ENCODE data around the gene DMAC2. TPM values are rescaled to one million over a fixed set of nuclear protein-coding genes. Genes with fewer than 3 reads are reported as not detected.

The DMAC2 gene
- total RNA-seq (2022; extraction: Qiagen RNA extraction), result 98.5 to 129 TPM (median 111 TPM) in 5 replicates

DNA sequence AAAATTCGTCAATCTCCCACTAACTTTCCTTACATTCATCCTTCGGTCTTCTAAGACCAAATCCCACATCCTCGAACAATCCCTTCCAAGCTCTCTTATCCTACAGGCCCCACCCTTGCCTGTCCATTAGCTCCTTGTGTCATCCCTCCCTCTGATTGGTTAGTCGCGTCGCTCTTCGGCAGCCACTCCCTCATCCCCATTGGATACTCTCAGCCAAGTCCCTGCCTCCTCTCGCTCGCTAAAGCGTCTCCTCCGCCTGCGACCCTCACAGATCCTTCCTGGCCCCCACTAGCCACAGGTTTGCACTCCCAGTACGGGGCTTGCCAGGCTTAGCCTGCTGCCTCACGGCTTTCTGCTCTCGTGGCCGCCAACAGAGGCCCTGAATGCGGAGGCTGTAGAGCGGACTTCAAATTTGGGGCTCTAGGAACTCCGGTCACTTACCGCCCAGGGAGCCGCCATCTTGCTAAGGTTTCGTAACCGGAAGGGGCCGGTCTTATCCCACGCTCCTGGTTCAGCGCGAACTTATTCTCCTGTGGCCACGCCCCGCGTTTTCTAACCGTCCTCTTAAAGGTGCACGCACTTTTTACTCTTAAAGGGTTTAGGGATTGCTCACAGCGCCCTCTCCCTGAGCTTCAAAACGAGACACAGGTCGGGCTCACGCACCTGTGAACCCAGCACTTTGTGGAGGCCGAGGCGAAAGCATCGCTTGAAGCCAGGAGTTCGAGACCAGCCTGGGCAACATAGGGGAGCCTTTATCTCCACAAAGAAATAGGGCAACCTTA is at the start of gene DMAC2:
Gene DMAC2 (minus strand): TSS at position 472 of the 782 bp plus-strand sequence. CDS start 13 bp downstream, at position 459.

DNA sequence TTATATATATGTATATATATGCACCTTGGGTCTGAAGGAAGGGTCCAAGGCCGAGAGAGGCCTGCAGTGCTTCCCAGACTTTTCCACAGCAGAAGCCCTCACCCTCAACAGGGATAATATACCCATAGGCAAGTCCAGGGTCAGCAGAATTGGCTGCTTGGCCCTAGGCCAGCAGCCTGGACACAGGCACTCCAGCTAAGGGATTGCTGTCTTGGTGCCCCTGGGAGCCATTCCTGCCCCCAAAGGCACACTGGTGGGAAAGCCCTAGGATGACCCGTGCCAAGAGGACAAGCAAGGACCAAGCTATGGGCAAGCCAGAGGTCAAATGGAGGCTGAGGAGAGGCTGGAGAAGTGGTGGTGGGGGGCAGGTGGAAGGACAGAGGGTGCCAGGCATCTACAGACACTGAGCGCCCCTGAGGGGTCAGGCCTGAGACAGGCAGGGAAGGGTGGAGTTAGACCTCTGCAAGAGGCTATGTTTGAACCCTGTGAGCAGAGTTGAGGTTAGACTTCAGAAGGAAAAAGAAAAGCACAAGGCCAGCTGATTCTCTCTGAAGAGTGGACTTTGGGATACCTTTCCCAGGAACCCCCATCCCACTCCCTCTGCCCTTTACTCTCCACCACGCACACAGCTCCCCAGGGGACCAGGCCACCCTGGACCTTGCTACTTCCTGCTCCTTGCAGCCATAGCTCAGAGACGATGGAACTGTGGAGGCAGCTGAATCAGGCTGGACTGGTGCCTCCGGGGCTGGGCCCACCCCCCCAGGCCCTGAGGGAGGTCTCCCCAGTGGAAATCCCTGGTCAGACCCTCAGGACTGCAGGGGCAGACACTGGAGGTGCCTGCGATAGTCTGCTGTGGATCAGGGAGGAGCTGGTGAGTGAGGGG is 3.0 kb upstream of the DMAC2 start, which contains the start of gene ERICH4:
Gene ERICH4 (plus strand): TSS at position 684 of the 883 bp plus-strand sequence. CDS start 14 bp downstream, at position 698.

DNA sequence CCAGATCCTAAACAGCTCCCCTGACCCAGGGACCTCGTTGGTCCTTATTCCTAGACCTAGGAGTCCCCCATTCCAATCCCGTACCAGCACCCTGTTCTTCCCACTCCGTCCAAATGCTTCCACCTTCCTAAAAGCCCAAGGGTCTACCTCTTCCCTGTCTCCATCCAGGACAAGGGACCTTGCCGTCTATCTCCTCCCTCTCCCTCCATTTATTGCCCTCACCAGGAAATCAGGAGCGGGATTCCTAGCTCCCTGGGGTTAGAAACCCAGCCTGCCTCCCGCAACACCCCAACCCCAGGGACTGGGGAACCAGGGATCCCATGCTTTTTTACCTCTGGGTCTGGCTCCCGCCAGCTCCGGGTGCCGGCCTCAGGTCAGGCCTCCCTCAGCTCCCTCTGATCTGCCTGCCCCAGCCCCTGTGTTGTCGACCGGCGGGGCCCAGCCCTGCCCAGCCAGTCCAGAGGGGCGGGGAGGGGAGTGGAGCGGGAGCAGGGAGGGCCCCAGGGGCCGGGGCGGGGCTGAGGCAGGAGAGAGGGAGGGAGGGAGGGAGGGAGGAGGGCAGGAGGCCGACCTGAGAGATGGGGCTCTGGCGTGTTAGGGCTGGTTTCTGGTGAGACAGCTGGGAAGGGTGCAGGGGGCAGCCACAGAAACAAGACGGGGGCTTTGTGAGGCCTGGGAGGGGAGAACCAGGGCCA is 12.6 kb downstream of the DMAC2 start, which contains the start of gene B3GNT8:
Gene B3GNT8 (minus strand): TSS at position 423 of the 695 bp plus-strand sequence. CDS start 596 bp downstream, outside the sequence.

DNA sequence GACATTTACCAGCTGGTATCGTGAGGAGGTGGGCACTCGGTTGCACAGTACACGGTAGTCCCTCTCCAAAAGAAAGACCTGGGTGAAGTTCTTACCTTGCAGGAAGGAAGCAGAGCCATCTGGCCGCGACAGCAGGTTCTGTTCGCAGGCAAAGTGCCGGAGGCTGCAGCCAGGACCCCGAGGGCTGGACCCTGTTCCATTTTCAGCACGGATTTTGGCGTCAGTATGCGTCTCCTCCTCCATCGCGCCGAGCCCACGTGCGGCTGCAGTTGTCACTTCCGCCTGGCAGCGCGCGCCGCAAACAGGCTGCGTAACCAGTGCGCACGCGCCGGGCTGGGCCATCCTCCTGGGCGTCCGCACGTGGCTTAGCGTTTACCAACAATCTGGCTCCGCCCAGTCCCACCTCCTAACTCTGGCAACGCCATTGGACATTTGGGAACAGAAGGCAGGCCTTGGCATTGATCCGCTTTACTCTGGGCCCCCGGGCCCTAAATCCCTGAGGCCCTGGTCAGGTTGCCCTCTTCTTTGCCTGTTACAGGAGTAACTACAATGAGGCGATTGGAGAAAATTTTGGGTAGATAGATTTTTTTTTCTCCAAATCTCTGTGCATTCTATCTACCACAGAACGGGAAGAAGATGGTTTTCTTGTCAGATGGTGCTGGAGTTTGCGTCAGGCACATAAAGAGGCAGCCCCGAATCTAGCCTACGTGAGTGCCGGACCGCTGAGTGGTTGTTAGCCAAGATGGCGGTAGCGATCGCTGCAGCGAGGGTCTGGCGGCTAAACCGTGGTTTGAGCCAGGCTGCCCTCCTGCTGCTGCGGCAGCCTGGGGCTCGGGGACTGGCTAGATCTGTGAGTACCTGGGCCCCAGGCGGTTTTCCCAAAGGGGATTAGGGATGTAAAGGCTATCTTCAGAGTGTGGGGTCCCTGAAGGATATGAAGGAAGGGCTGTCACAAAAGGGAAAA is 42.3 kb downstream of the DMAC2 start, which contains the start of the genes BCKDHA and EXOSC5:
Gene BCKDHA (plus strand): TSS at position 733 of the 964 bp plus-strand sequence. CDS start 10 bp downstream, at position 743.
Gene EXOSC5 (minus strand): TSS at position 274 of the 964 bp plus-strand sequence. CDS start 31 bp downstream, at position 243.

Other genes starting within 250 kb of the DMAC2 start
- gene CYP2S1, start 246.7 kb downstream of the DMAC2 start, total RNA-seq (2022; extraction: Qiagen RNA extraction), result 16.1 to 27.3 TPM (median 23.6 TPM) in 5 replicates
- 86.6 to 117 TPM (median 114 TPM) in 5 replicates for gene AXL, start 220.7 kb downstream of the DMAC2 start, total RNA-seq (2022; extraction: Qiagen RNA extraction)
- gene HNRNPUL1, start 175.5 kb downstream of the DMAC2 start, total RNA-seq (2022; extraction: Qiagen RNA extraction), result 295 to 360 TPM (median 348 TPM) in 5 replicates
- gene CCDC97, start 129.7 kb downstream of the DMAC2 start, total RNA-seq (2022; extraction: Qiagen RNA extraction), result 29.4 to 46.1 TPM (median 43.0 TPM) in 5 replicates
- gene TGFB1, start 86.0 kb downstream of the DMAC2 start, total RNA-seq (2022; extraction: Qiagen RNA extraction), result 108 to 165 TPM (median 162 TPM) in 5 replicates
- 23.3 to 27.5 TPM (median 25.3 TPM) in 5 replicates for gene B9D2, start 75.8 kb downstream of the DMAC2 start, total RNA-seq (2022; extraction: Qiagen RNA extraction)
- 2.8 to 6.3 TPM (median 5.0 TPM) in 5 replicates for gene TMEM91, start 63.4 kb downstream of the DMAC2 start, total RNA-seq (2022; extraction: Qiagen RNA extraction)
- 76.4 to 93.1 TPM (median 83.1 TPM) in 5 replicates for gene EXOSC5, start 42.6 kb downstream of the DMAC2 start, total RNA-seq (2022; extraction: Qiagen RNA extraction)
- 42.2 to 50.9 TPM (median 43.2 TPM) in 5 replicates for gene BCKDHA, start 42.1 kb downstream of the DMAC2 start, total RNA-seq (2022; extraction: Qiagen RNA extraction)
- 0.10 to 0.25 TPM (median 0.15 TPM) in 4 of 5 replicates, not detected in the other for gene B3GNT8, start 12.5 kb downstream of the DMAC2 start, total RNA-seq (2022; extraction: Qiagen RNA extraction)
- gene ERICH4, start 3.2 kb upstream of the DMAC2 start, total RNA-seq (2022; extraction: Qiagen RNA extraction), result not detected in 5 replicates
- 0.15 TPM in 1 of 5 replicates, not detected in the others for gene CEACAM21, start 136.3 kb upstream of the DMAC2 start, total RNA-seq (2022; extraction: Qiagen RNA extraction)
- gene CEACAM4, start 187.2 kb upstream of the DMAC2 start, total RNA-seq (2022; extraction: Qiagen RNA extraction), result not detected in 5 replicates
- gene CEACAM7, start 248.4 kb upstream of the DMAC2 start, total RNA-seq (2022; extraction: Qiagen RNA extraction), result 0.04 to 0.12 TPM (median 0.09 TPM) in 4 of 5 replicates, not detected in the other